ENCODE results near the gene ARAP2.

The ARAP2 gene

GRCh38 chr4:36264207-36264826 is 20.0 kb upstream of the ARAP2 start:
- FAIRE-seq: no peak

GRCh38 chr4:36260731-36261130 is 16.4 kb upstream of the ARAP2 start:
- FAIRE-seq: no peak

- no peak for FAIRE-seq
Observed at GRCh38 chr4:36256398-36256891, 12.1 kb upstream of the ARAP2 start.

- no peak for FAIRE-seq
Observed at GRCh38 chr4:36255577-36255976, 11.3 kb upstream of the ARAP2 start.

- FAIRE-seq: no peak
Observed at GRCh38 chr4:36254371-36254770, 10.1 kb upstream of the ARAP2 start.

- FAIRE-seq: no peak
Observed at GRCh38 chr4:36251983-36252382, 7.7 kb upstream of the ARAP2 start.

GRCh38 chr4:36249610-36250009 is 5.3 kb upstream of the ARAP2 start:
- no peak for FAIRE-seq

- peak; percentile 10 for FAIRE-seq
Observed at GRCh38 chr4:36243355-36244256, 708 bp downstream of the ARAP2 start.

GRCh38 chr4:36242629-36243354 is 1.5 kb downstream of the ARAP2 start:
- FAIRE-seq: peak; percentile 73

- FAIRE-seq: peak; percentile 87
Observed at GRCh38 chr4:36241771-36242170, 2.5 kb downstream of the ARAP2 start.

GRCh38 chr4:36237366-36238313 is 6.7 kb downstream of the ARAP2 start:
- FAIRE-seq: no peak

GRCh38 chr4:36236159-36236558 is 8.2 kb downstream of the ARAP2 start:
- FAIRE-seq: no peak

- FAIRE-seq: no peak
Observed at GRCh38 chr4:36235306-36235705, 9.0 kb downstream of the ARAP2 start.

- FAIRE-seq: no peak
Observed at GRCh38 chr4:36233567-36234266, 10.6 kb downstream of the ARAP2 start.

- peak; percentile 38 for FAIRE-seq
Observed at GRCh38 chr4:36230534-36230933, 13.8 kb downstream of the ARAP2 start.

- no peak for FAIRE-seq
Observed at GRCh38 chr4:36227913-36228312, 16.4 kb downstream of the ARAP2 start.

- FAIRE-seq: no peak
Observed at GRCh38 chr4:36226430-36227227, 17.7 kb downstream of the ARAP2 start.

GRCh38 chr4:36224972-36225903 is 19.1 kb downstream of the ARAP2 start:
- FAIRE-seq: no peak

GRCh38 chr4:36222702-36223101 is 21.6 kb downstream of the ARAP2 start:
- FAIRE-seq: no peak

Data from colon (tissue), 2 donors.